Measurements from ENCODE around the gene RNF26.

Gene RNF26

DNA sequence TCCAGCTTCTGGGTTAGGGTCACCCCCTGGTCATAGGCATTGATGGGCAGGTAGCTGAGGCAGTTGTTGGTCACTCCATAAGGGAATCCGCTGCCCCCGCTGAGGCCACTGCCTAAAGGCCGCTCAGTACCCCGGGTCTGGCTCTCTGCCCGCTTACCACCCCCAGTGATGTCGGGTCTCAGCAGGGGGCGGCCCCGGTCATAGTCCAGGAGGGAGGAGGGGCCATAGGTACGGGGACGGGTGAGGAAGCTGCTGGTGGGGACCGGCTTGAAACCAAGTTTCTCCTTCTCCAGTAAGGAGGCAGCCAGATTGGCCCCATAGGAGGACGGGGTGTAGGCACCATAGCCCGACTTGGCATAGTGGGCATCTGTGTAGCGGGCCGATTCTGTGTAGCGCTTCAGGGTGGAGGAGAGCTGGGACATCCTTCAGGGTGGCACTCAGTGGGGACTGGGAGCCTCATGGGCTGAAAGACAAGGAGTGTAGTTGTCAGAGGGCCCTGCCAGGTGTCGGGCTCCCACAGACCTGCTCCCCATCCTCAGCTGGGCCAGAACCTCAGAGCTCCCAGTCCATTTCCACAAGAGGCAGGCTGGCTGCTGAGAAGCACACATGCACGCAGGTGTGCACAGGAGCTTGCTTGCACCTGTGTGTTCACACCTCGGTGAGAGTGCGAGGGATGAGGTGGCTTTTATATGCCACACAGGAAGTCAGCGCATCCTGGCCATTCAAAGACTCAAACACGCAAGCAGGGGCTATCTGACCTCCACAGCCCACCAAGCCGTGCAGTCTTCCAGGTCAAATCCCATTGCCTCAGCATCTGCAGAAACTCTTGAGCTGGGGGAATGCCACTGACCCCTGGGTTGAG, 39.0 kb downstream of the RNF26 start:
- no peaks in the 10 kb centered on the region for H3K27me3 ChIP-seq
- H3K4me3 ChIP-seq (ENCODE audit: low read depth, low read length): no peak overlapping the region
- TF ChIP-seq, protein P1, sequence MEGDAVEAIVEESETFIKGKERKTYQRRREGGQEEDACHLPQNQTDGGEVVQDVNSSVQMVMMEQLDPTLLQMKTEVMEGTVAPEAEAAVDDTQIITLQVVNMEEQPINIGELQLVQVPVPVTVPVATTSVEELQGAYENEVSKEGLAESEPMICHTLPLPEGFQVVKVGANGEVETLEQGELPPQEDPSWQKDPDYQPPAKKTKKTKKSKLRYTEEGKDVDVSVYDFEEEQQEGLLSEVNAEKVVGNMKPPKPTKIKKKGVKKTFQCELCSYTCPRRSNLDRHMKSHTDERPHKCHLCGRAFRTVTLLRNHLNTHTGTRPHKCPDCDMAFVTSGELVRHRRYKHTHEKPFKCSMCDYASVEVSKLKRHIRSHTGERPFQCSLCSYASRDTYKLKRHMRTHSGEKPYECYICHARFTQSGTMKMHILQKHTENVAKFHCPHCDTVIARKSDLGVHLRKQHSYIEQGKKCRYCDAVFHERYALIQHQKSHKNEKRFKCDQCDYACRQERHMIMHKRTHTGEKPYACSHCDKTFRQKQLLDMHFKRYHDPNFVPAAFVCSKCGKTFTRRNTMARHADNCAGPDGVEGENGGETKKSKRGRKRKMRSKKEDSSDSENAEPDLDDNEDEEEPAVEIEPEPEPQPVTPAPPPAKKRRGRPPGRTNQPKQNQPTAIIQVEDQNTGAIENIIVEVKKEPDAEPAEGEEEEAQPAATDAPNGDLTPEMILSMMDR (IDR thresholded peaks at IDR 0.05; ENCODE audit: low read depth, low read length): no peak
- no peaks in the 10 kb centered on the region for H3K36me3 ChIP-seq
- DNase-seq: no peak
- H3K4me1 ChIP-seq: peaks cover 72% of the 10 kb centered on the region
- H3K9me3 ChIP-seq: no peaks in the 10 kb centered on the region

DNA sequence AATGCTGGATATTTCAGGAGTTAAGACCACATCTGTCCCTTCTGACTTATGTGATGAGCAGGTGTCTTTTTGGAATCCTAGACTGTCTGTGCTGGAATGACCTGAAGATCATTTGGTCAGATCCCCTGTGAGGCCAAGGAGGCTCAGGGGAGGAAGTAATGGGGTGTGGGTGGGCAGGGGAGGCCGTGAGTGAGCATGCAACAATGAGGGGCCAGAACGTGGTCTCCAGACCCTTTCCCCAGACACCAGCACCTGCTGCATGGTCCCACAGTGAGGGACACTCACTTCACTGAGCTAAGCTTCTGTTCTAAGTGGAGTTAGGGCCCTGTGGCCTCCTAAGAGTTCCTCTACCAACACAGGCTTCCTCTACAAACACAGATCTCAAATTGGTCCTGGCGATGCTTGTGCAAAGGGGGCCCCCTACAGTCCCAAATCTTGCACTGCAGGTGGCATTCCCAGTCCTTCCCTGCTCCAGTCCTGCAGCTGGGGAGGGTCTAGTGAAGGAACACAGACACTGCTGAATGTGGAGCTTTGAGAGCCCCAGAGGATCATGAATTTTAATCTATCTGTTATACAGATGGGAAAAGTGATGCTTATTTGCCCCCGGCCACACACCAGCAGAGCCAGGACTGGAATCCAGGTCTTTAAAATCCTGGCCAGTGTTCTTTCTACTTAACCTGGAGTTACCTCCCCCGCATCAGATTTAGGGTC, 39.7 kb downstream of the RNF26 start:
- H3K4me1 ChIP-seq: peaks cover 66% of the 10 kb centered on the region
- TF ChIP-seq, protein P1 (IDR thresholded peaks at IDR 0.05; ENCODE audit: low read depth, low read length): peak; percentile 98
- peak; percentile 90 for DNase-seq

DNA sequence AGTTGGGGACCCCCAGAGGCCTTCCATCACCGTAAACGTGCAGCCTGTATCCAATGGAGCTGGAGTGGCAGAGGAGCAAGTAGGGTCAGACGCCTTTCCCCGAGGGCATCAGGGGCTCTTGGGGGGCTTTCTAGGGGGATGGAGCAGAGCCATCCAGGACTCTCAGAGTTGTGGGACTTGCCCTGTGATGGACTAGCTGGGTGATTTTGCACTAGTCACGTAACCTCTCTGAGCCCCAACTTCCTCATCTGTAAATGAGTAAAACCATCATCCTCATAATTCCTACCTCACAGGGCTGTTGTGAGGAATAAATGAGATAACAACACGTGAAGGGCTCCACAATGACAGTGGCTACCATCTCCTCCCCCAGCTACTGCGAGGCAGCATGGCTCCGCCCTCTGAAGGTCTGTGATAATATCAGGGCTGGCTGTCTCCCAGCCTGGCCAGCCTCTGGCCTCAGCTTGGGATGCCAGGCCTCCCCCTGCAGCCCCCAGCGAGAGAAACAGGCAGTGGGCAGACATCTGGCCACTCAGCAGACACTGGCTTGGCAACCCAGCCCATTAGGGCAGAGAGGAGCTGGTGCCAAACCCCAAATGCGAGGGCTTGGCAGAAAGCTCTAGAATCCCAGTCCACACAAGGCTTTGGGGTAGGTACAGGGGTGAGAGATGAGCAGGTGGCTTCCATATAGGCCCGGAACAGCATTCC, 40.5 kb downstream of the RNF26 start:
- peak; percentile 89 for DNase-seq
- H3K36me3 ChIP-seq: no peaks in the 10 kb centered on the region
- no peaks in the 10 kb centered on the region for H3K9me3 ChIP-seq
- H3K4me3 ChIP-seq (ENCODE audit: low read depth, low read length): peak overlapping the region; percentile 10; the same call in 1 of the 2 replicates
- peaks cover 60% of the 10 kb centered on the region for H3K4me1 ChIP-seq
- H3K27me3 ChIP-seq: no peaks in the 10 kb centered on the region
- TF ChIP-seq, protein P1 (IDR thresholded peaks at IDR 0.05; ENCODE audit: low read depth, low read length): no peak; the same call in 1 of the 2 replicates

More for the DNA sequence above, 39.7 kb downstream of the RNF26 start:
- no peaks in the 10 kb centered on the region for H3K36me3 ChIP-seq
- H3K9me3 ChIP-seq: no peaks in the 10 kb centered on the region
- H3K4me3 ChIP-seq (ENCODE audit: low read depth, low read length): peak overlapping the region; percentile 10; the same call in 1 of the 2 replicates
- no peaks in the 10 kb centered on the region for H3K27me3 ChIP-seq

DNA sequence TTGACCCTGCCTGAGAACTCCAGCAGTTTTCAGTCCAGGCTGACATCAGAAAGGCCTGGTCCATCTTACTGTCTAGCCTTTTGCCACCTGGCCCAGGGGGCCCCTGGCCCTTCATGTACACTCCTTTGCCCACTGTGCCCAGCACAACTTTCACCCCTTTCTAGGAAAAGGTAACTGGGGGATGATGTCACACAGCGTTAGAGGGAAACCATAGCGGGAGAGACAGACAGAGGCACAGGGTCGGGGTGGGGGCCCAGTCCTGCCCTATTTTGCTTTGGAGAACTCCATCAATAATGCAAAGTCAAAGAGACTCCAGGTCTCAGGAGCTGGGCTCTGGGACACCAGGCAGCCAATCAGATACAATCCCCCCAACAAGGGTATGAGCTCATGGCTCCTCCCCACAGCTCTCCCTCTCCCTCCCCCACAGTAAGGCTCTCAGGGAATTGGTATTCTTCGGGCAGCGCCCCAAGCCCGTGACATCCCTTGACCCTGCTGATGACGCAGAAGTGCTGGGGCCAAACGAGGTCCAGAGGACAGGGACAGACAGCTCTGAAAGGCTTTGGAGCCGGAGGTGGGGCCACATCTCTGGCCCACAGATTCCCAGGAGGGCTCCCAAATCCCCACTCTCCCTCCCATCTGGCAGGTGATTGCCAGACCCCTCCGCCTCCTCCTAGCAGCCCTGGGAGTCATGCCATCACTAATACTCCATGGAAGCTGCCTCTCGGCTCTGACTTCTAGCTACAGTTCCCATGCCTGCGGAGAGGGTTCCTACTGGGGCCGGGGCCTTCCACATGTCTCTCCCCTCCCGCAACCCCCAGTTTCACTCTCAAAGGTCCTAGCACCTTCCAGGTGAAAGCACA, 41.2 kb downstream of the RNF26 start:
- Histone ChIP-seq H3K4me1 (peaks cover 52% of the 10 kb centered on the region), H3K27me3 (no peaks in the 10 kb centered on the region), H3K4me3 (ENCODE audit: low read depth, low read length) (no peak overlapping the region), H3K9me3 (no peaks in the 10 kb centered on the region), H3K36me3 (no peaks in the 10 kb centered on the region)
- TF ChIP-seq, protein P1 (IDR thresholded peaks at IDR 0.05; ENCODE audit: low read depth, low read length): no peak
- DNase-seq: peak; percentile 34

DNA sequence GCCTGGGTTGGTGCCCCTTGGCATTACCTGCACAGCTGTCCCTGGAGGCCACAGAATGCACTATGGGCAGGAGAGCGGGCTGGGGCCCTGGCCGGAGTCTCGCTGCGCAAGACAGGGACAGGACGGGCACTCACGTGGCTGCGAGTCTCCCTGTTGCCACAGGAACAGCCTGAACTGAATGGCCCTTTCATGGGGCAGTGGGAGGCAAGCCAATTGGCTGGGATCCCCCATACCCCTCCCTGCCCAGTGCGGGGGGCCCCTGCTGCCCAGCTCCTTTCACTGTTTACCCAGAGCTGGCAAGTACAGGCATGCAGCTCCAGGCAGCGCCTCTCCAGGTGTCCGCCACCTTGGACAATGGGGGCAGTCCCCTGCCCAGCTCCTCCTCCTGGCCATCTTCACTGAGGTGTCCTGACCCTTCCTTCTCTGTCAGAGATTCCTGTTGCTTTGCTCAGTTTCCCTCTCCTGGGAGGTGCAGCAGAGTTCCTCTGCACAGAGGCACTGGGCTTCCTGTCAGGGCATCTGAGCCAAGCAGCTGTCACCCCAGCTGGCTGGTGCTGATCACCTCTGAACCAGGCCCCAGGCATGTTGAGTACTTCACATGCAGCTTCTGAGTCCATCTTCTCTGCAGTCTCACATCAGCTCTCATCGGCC, 42.0 kb downstream of the RNF26 start:
- H3K27me3 ChIP-seq: no peaks in the 10 kb centered on the region
- H3K4me3 ChIP-seq (ENCODE audit: low read depth, low read length): no peak overlapping the region
- TF ChIP-seq, protein P1 (IDR thresholded peaks at IDR 0.05; ENCODE audit: low read depth, low read length): no peak
- no peaks in the 10 kb centered on the region for H3K9me3 ChIP-seq
- peaks cover 44% of the 10 kb centered on the region for H3K4me1 ChIP-seq
- peak; percentile 39 for DNase-seq
- H3K36me3 ChIP-seq: no peaks in the 10 kb centered on the region
